ENCODE results near the gene C14orf119. TPM values are rescaled to one million over a fixed set of nuclear protein-coding genes. Genes with fewer than 3 reads are reported as not detected.
A peak's percentile ranks its signal among the peaks of the same experiment; 100 is the strongest.

Gene C14orf119
- total RNA-seq, 1 donor from 2014 or later: 37.5 TPM

GRCh38 chr14:23066368-23066767 is 28.9 kb upstream of the C14orf119 start:
- Mint-ChIP-seq H3K27me3 (ENCODE audit: insufficient read depth, low read depth) (peaks cover 8% of the 10 kb centered on the region), H3K4me1 (peaks cover 30% of the 10 kb centered on the region), H3K27ac (no peak overlapping the region), H3K9me3 (no peaks in the 10 kb centered on the region), H3K36me3 (peaks cover 40% of the 10 kb centered on the region), H3K4me3 (no peak overlapping the region)
- Histone ChIP-seq H3K36me3 (peaks cover 41% of the 10 kb centered on the region), H3K9me3 (ENCODE audit: low read depth) (no peaks in the 10 kb centered on the region), H3K4me1 (peaks cover 39% of the 10 kb centered on the region), H3K79me2 (ENCODE audit: low read depth) (peaks cover 94% of the 10 kb centered on the region), H3K9ac (no peak overlapping the region), H4K20me1 (ENCODE audit: low read depth) (peaks cover 86% of the 10 kb centered on the region), H3K4me3 (no peak overlapping the region), H3F3A (ENCODE audit: low read depth) (peaks cover 89% of the 10 kb centered on the region), H2AFZ (replicated peaks) (no peak overlapping the region), H3K27me3 (no peaks in the 10 kb centered on the region), H3K4me2 (peak overlapping the region; percentile 85), H3K27ac (no peak overlapping the region)
- TF ChIP-seq CTCF (IDR thresholded peaks at IDR 0.05): no peak
- DNase-seq (ENCODE audit: low spot score): no peak

DNA sequence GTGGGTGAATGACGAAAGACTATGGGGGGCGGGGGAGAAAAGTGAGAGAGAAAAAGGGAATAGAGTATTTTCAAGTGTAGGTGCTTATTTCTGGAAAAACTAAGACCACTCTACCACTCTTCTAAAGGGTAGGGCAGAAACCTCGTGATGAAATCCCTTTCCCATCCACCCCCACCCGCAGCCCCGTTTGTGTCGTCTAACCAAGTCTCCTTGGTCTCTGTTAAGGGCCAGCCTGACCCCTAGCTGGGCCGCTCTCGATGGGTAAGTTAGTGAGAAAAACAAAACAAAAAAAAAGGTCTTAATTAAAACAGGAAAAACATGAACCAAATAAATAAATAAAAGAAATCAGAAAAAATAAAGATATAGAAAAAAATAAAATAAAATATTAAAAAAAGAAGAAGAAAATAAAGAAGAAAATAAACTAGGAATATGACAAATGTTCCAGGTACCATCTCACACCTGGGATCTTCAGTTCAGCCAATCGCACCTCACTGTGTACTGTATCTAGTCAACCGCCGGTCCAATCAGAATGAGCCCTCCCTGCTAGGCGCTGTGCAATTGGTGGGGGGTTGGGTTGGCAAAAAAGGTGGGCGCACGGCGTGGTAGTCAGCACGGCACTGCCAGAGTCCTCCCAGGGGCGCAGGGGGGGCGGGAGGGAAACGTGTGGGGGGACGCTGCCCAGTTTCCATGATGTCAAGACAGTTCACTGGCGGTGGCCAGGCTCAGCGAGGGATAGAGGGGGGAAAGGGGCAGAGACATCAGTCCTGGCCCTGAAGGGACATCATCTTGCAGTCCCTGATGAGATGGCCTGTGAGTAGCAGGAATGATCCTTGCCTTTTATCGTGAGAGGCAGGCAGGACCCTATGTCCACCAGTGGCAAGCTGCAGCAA is 28.2 kb upstream of the C14orf119 start:
- Histone ChIP-seq H3K27ac (peak overlapping the region; percentile 5), H3K9ac (no peak overlapping the region), H2AFZ (replicated peaks) (no peak overlapping the region), H3K9me3 (ENCODE audit: low read depth) (no peaks in the 10 kb centered on the region), H4K20me1 (ENCODE audit: low read depth) (peaks cover 87% of the 10 kb centered on the region), H3K36me3 (peaks cover 39% of the 10 kb centered on the region), H3F3A (ENCODE audit: low read depth) (peaks cover 91% of the 10 kb centered on the region), H3K4me3 (no peak overlapping the region), H3K79me2 (ENCODE audit: low read depth) (peaks cover 92% of the 10 kb centered on the region), H3K4me2 (peak overlapping the region; percentile 85), H3K27me3 (no peaks in the 10 kb centered on the region), H3K4me1 (peaks cover 44% of the 10 kb centered on the region)
- Mint-ChIP-seq H3K4me3 (no peak overlapping the region), H3K4me1 (peaks cover 36% of the 10 kb centered on the region), H3K27me3 (ENCODE audit: insufficient read depth, low read depth) (peaks cover 10% of the 10 kb centered on the region), H3K36me3 (peaks cover 40% of the 10 kb centered on the region), H3K9me3 (no peaks in the 10 kb centered on the region), H3K27ac (no peak overlapping the region)
- no peak for TF ChIP-seq CTCF (IDR thresholded peaks at IDR 0.05)
- no peak for TF ChIP-seq EZH2 (IDR thresholded peaks at IDR 0.05)
- no peak for TF ChIP-seq EZH2phosphoT487 (IDR thresholded peaks at IDR 0.05)
- DNase-seq (ENCODE audit: low spot score): no peak

GRCh38 chr14:23067847-23068788 is 27.2 kb upstream of the C14orf119 start:
- Mint-ChIP-seq H3K27ac (no peak overlapping the region), H3K4me1 (peaks cover 46% of the 10 kb centered on the region), H3K36me3 (peaks cover 34% of the 10 kb centered on the region), H3K4me3 (peak overlapping the region; percentile 77), H3K9me3 (no peaks in the 10 kb centered on the region), H3K27me3 (ENCODE audit: insufficient read depth, low read depth) (peaks cover 10% of the 10 kb centered on the region)
- TF ChIP-seq CTCF (IDR thresholded peaks at IDR 0.05) (no peak), EZH2 (IDR thresholded peaks at IDR 0.05) (no peak), EZH2phosphoT487 (IDR thresholded peaks at IDR 0.05) (no peak)
- H3K27me3 ChIP-seq: no peaks in the 10 kb centered on the region
- H3F3A ChIP-seq (ENCODE audit: low read depth): peaks cover 91% of the 10 kb centered on the region
- peaks cover 29% of the 10 kb centered on the region for H3K36me3 ChIP-seq
- peak overlapping the region; percentile 85 for H3K4me2 ChIP-seq
- peaks cover 81% of the 10 kb centered on the region for H4K20me1 ChIP-seq (ENCODE audit: low read depth)
- H2AFZ ChIP-seq (replicated peaks): no peak overlapping the region
- H3K9ac ChIP-seq: no peak overlapping the region
- H3K27ac ChIP-seq: no peak overlapping the region
- no peaks in the 10 kb centered on the region for H3K9me3 ChIP-seq (ENCODE audit: low read depth)
- no peak for DNase-seq (ENCODE audit: low spot score)
- peaks cover 53% of the 10 kb centered on the region for H3K4me1 ChIP-seq
- H3K4me3 ChIP-seq: peak overlapping the region; percentile 92
- peaks cover 83% of the 10 kb centered on the region for H3K79me2 ChIP-seq (ENCODE audit: low read depth)

Measured in neural progenitor cell (in vitro differentiated cells).